ENCODE measurements around the gene ZNF546.

The ZNF546 gene

DNA sequence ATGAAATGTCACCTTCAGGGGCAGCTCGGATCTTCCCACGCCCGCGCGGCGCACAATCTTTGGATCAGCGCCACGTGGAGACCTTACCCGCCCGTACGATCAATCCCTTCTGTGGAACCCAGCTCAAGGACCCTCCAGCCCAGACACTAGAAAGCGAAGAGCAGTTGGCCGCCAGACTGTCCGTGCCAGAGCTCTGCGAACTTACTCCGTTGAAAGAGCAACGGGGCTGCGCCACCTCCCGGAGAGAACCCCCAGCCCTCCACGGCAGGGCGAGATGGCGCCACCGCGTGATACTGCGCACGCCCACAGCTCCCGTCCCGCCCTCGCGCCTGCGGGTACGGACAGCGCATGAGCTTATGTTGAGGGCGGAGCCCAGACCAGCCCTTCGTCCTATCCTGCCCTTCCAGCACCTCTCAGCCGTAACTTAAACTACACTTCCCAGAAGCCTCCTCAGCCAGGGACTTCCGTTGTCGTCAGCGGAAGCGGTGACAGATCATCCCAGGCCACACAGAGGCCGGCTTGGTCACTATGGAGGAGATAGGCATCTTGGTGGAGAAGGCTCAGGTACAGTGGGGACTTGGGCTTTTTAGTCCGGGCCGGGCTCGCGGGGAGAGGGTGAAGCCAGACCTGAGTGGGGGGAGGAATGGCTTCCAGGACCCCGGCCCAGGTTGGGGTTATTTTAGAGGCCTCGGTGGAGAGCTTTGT lies 26.0 kb upstream of the ZNF546 start, which contains the start of gene PSMC4:
TSS of gene PSMC4 (plus strand) at position 491 of the 705 bp plus-strand sequence. CDS start at position 529, 38 bp downstream.
- Histone ChIP-seq H3K27ac (ENCODE audit: poor library complexity, severe bottlenecking) (peak within 1 kb of the TSS; percentile 62), H3K4me1 (ENCODE audit: insufficient read depth, poor library complexity, severe bottlenecking) (peaks cover 13% of the 10 kb centered on the region), H3K9me3 (ENCODE audit: severe bottlenecking) (no peaks in the 10 kb centered on the region), H3K27me3 (ENCODE audit: insufficient read depth, poor library complexity, severe bottlenecking) (no peaks in the 10 kb centered on the region), H3K36me3 (ENCODE audit: low read depth) (peaks cover 45% of the 10 kb centered on the region), H3K4me3 (ENCODE audit: severe bottlenecking) (peak within 1 kb of the TSS; percentile 63)
- ATAC-seq (ENCODE audit: low read depth) (peak; percentile 98), DNase-seq (ENCODE audit: low spot score) (peak; percentile 96)
- TF ChIP-seq, protein P1, sequence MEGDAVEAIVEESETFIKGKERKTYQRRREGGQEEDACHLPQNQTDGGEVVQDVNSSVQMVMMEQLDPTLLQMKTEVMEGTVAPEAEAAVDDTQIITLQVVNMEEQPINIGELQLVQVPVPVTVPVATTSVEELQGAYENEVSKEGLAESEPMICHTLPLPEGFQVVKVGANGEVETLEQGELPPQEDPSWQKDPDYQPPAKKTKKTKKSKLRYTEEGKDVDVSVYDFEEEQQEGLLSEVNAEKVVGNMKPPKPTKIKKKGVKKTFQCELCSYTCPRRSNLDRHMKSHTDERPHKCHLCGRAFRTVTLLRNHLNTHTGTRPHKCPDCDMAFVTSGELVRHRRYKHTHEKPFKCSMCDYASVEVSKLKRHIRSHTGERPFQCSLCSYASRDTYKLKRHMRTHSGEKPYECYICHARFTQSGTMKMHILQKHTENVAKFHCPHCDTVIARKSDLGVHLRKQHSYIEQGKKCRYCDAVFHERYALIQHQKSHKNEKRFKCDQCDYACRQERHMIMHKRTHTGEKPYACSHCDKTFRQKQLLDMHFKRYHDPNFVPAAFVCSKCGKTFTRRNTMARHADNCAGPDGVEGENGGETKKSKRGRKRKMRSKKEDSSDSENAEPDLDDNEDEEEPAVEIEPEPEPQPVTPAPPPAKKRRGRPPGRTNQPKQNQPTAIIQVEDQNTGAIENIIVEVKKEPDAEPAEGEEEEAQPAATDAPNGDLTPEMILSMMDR (IDR thresholded peaks at IDR 0.05; ENCODE audit: poor library complexity, severe bottlenecking), result peak; percentile 73

DNA sequence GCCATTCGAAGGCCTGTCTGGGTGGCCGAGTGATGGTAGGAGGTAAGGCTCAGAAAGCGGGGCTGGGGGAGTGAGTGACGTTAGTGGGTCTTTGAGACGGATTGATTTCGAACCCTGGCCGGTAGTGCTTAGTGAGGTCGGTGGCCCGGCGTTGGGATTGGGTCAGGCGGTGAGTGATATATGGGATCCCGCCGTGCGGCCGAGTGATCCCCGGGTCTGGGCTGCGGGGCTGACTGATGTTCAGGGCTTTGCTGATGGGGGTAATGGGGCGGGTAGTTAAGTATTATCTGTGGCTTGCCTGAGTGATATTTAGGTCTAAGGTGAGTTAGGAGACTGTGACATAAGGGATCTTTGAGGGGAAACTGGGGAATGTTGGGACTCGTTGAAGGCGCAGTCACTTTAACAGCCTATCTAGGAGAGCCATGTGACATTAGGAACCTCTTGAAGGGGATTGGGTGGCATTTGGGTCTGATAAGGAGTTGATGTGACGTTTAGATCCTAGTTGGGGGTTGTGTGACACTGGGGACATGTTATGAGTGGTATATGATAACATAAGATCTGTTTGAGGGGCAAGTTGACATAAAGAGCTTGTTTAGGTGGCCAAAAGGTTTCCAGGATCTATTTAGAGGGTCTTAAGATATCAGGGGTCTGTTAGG lies 25.4 kb upstream of the ZNF546 start:
- peak overlapping the region; percentile 63 for H3K4me3 ChIP-seq (ENCODE audit: severe bottlenecking)
- peaks cover 13% of the 10 kb centered on the region for H3K4me1 ChIP-seq (ENCODE audit: insufficient read depth, poor library complexity, severe bottlenecking)
- H3K27ac ChIP-seq (ENCODE audit: poor library complexity, severe bottlenecking), result no peak overlapping the region
- TF ChIP-seq, protein P1 (IDR thresholded peaks at IDR 0.05; ENCODE audit: poor library complexity, severe bottlenecking), result no peak
- H3K9me3 ChIP-seq (ENCODE audit: severe bottlenecking), result no peaks in the 10 kb centered on the region
- peaks cover 47% of the 10 kb centered on the region for H3K36me3 ChIP-seq (ENCODE audit: low read depth)
- no peaks in the 10 kb centered on the region for H3K27me3 ChIP-seq (ENCODE audit: insufficient read depth, poor library complexity, severe bottlenecking)
- DNase-seq (ENCODE audit: low spot score) (no peak), ATAC-seq (ENCODE audit: low read depth) (no peak)

DNA sequence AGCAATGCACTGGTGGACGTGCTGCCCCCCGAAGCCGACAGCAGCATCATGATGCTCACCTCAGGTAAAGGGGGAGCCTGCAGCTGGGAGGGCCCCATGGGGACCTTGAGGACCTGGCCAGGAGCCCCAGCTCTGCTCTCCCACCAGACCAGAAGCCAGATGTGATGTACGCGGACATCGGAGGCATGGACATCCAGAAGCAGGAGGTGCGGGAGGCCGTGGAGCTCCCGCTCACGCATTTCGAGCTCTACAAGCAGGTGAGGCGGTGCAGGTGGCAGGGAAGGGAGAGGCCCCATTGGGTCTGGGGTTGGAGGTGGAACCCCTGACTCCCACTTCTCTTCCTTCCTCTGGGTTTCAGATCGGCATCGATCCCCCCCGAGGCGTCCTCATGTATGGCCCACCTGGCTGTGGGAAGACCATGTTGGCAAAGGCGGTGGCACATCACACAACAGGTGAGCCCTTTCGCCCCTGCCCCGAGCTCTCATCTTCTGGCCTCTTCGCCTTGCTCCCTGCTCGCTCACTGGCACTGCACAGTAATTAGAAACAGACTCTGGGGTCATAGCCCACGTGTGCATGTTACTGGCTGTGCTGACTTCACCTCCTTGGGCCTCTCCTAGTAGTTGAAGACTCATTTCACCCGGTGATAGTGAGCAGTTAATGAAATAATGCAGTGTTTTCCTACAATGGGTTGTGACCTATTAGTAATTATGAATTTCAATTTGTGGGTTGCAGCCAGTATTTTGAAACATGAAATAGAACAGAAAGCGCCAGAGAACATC lies 22.3 kb upstream of the ZNF546 start:
- H3K36me3 ChIP-seq (ENCODE audit: low read depth), result peaks cover 71% of the 10 kb centered on the region
- peaks cover 6% of the 10 kb centered on the region for H3K4me1 ChIP-seq (ENCODE audit: insufficient read depth, poor library complexity, severe bottlenecking)
- DNase-seq (ENCODE audit: low spot score) (no peak), ATAC-seq (ENCODE audit: low read depth) (no peak)
- TF ChIP-seq, protein P1 (IDR thresholded peaks at IDR 0.05; ENCODE audit: poor library complexity, severe bottlenecking), result no peak
- H3K9me3 ChIP-seq (ENCODE audit: severe bottlenecking), result no peaks in the 10 kb centered on the region
- H3K27ac ChIP-seq (ENCODE audit: poor library complexity, severe bottlenecking), result no peak overlapping the region
- H3K4me3 ChIP-seq (ENCODE audit: severe bottlenecking), result no peak overlapping the region
- H3K27me3 ChIP-seq (ENCODE audit: insufficient read depth, poor library complexity, severe bottlenecking), result no peaks in the 10 kb centered on the region

DNA sequence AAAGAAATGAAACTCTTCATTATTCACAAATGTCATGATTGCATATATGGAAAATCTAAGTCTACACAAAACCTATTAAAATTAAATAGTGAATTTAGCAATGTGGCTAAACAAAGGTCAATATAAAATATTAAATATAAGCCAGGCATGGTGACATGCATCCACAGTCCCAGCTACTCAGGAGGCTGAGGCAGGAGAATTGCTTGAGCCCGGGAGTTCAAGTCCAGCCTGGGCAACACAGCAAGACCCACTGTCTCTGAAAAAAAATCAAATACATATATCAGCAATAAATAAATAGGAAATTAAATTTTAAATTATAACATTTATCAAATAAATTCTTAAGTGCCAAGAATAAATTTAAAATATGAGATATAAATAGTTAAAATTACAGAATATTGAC lies 14.0 kb upstream of the ZNF546 start:
- peaks cover 52% of the 10 kb centered on the region for H3K36me3 ChIP-seq (ENCODE audit: low read depth)
- no peaks in the 10 kb centered on the region for H3K27me3 ChIP-seq (ENCODE audit: insufficient read depth, poor library complexity, severe bottlenecking)
- no peaks in the 10 kb centered on the region for H3K4me1 ChIP-seq (ENCODE audit: insufficient read depth, poor library complexity, severe bottlenecking)
- H3K27ac ChIP-seq (ENCODE audit: poor library complexity, severe bottlenecking), result no peak overlapping the region
- DNase-seq (ENCODE audit: low spot score) (no peak), ATAC-seq (ENCODE audit: low read depth) (no peak)
- TF ChIP-seq, protein P1 (IDR thresholded peaks at IDR 0.05; ENCODE audit: poor library complexity, severe bottlenecking), result no peak
- peaks cover 9% of the 10 kb centered on the region for H3K9me3 ChIP-seq (ENCODE audit: severe bottlenecking)
- no peak overlapping the region for H3K4me3 ChIP-seq (ENCODE audit: severe bottlenecking)
